Measurements from ENCODE around the gene KCNG2. TPM values are rescaled to one million over a fixed set of nuclear protein-coding genes. Genes with fewer than 3 reads are reported as not detected.

KCNG2 gene
- total and polyA plus RNA-seq, 2 of the 4 experiments (the other 2 are of a cell fraction) = not detected

DNA sequence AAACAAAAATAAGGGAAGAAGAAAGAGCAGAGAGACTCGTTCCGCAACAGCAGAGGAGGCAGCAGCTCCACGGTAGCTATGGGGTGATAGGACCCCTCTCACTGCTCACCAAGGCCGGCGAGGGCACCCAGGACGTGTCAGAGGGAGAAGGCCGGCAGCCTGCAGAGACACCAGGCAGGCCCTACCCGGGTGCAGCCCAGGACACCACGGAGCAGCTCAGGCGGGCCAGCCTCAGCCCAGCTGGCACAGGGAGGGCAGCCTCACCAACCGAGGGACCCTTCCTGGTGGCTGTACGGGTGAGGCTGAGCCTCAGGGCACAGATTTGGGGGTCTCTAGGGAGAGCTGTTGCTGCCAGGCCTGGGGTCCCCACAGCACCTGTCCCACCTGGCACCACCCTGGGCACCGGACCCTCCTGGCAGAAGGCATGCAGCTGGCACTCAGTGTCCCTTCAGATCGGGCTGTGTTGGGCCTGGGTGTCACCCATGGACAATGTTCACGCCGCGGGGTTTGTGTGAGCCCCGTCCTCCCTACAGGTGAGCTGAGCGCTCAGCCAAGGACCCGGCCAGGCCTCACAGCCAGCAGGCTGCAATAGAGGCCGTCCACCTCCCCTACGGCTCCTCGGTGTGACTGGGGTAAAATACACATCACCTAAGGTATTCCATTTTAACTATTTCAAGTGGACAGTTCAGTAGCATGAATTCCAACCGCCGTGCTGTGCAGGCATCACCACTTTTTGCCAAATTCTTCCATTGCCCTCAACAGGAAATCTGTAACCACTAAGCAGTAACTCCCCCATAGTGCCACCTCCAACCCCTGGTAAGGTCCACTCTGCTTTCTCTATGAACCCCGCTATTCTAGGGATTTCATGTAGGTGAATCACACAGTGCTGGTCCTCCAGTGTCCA is 21.6 kb downstream of the KCNG2 start:
- H2BK15ac ChIP-seq (ENCODE audit: low read depth, low read length) = no peak overlapping the region
- H2AK5ac ChIP-seq (ENCODE audit: low read depth, low read length) = no peak overlapping the region
- no peak overlapping the region for H2BK120ac ChIP-seq (ENCODE audit: low read depth, low read length)
- WGBS, 2 experiments (ENCODE audit: extremely low coverage in 2 of 2, insufficient read length in 1 of 2) = 88% methylated on average over 17 of the region's 26 CpGs; no CpG with 5 or more reads in 1 of the 2 experiments
- H2BK5ac ChIP-seq (ENCODE audit: low read depth, low read length, poor library complexity, severe bottlenecking) = no peak overlapping the region
- H3K9me1 ChIP-seq (ENCODE audit: insufficient read depth, low read length) = no peaks in the 10 kb centered on the region; the same call in 1 of the 2 replicates
- H3K9ac ChIP-seq (ENCODE audit: low read depth, low read length) = no peak overlapping the region
- no peak overlapping the region for H2AK9ac ChIP-seq (replicated peaks; ENCODE audit: low read depth, low read length, poor library complexity)
- H2BK20ac ChIP-seq (ENCODE audit: low read depth, low read length) = no peak overlapping the region
- H3K27ac ChIP-seq (ENCODE audit: insufficient read depth, low read length) = no peak overlapping the region
- dilution Hi-C loops (cut with HindIII; ENCODE audit: low sequenced_read_pairs, unreplicated experiment) = no loop called here
- no peak overlapping the region for H4K91ac ChIP-seq (ENCODE audit: insufficient read depth, low read depth, low read length)
- no peaks in the 10 kb centered on the region for H3K36me3 ChIP-seq (ENCODE audit: control insufficient read depth, insufficient read depth, low read length)
- H3K79me1 ChIP-seq (ENCODE audit: low read depth in 1 of 2, low read length in 2 of 2) = no peaks in the 10 kb centered on the region
- BruUV-seq (replicated peaks) = no TSS peak
- H3K4me1 ChIP-seq (ENCODE audit: control insufficient read depth, insufficient read depth, low read length) = peaks cover 2% of the 10 kb centered on the region; the same call in 1 of the 2 replicates
- in situ Hi-C loops (cut with MboI; ENCODE audit: low sequenced_read_pairs) = no loop called here
- H3K4me3 ChIP-seq (ENCODE audit: insufficient read depth, low read depth, low read length) = no peak overlapping the region
- ChIA-PET POLR2A (ENCODE audit: unreplicated experiment) (no interaction called here), CTCF (no interaction called here)
- intact Hi-C loops (cut with micrococcal nuclease) = no loop called here
- H3K18ac ChIP-seq (ENCODE audit: low read depth, low read length) = no peak overlapping the region
- H3K27me3 ChIP-seq (ENCODE audit: control insufficient read depth, insufficient read depth, low read length) = peaks cover 4% of the 10 kb centered on the region
- H4K20me1 ChIP-seq (ENCODE audit: insufficient read depth, low read length) = no peaks in the 10 kb centered on the region
- H4K5ac ChIP-seq (ENCODE audit: low read depth, low read length) = no peak overlapping the region
- H3K56ac ChIP-seq (ENCODE audit: extremely low read depth, insufficient read depth, low read length) = no peak overlapping the region
- no peak overlapping the region for H3K14ac ChIP-seq (replicated peaks; ENCODE audit: low read depth, low read length)
- TF ChIP-seq RCOR1 (IDR thresholded peaks at IDR 0.05; ENCODE audit: insufficient replicate concordance, low read length) = no peak
- TF ChIP-seq, protein P1, sequence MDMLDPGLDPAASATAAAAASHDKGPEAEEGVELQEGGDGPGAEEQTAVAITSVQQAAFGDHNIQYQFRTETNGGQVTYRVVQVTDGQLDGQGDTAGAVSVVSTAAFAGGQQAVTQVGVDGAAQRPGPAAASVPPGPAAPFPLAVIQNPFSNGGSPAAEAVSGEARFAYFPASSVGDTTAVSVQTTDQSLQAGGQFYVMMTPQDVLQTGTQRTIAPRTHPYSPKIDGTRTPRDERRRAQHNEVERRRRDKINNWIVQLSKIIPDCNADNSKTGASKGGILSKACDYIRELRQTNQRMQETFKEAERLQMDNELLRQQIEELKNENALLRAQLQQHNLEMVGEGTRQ (IDR thresholded peaks at IDR 0.05; ENCODE audit: low read depth, low read length) = no peak
- H3K4ac ChIP-seq (ENCODE audit: low read depth, low read length) = no peak overlapping the region
- no peak for DNase-seq
- H3K23ac ChIP-seq (ENCODE audit: low read depth, low read length) = no peak overlapping the region
- H2AFZ ChIP-seq (replicated peaks; ENCODE audit: low read length, poor library complexity) = no peak overlapping the region
- ATAC-seq (ENCODE audit: low read depth) = no peak
- no peaks in the 10 kb centered on the region for H3K9me3 ChIP-seq (ENCODE audit: control insufficient read depth, insufficient read depth, low read length)
- H4K8ac ChIP-seq (ENCODE audit: low read depth in 2 of 2, low read length in 2 of 2) = no peak overlapping the region
- no peak overlapping the region for H3K4me2 ChIP-seq (ENCODE audit: low read depth, low read length)

Measured in IMR-90 (cell line).